ENCODE data around the gene MVB12B. TPM values are rescaled to one million over a fixed set of nuclear protein-coding genes. Genes with fewer than 3 reads are reported as not detected.

MVB12B gene
- total RNA-seq, 1 donor from 2014 or later = 18.4 TPM

GRCh38 chr9:126435105-126435504, 108.5 kb downstream of the MVB12B start:
- no peak for DNase-seq

GRCh38 chr9:126435626-126436025, 109.0 kb downstream of the MVB12B start:
- no peak for DNase-seq

- no peak for DNase-seq
Measured at GRCh38 chr9:126436545-126437267, 110.1 kb downstream of the MVB12B start.

- no peak for DNase-seq
Measured at GRCh38 chr9:126437268-126437666, 110.6 kb downstream of the MVB12B start.

GRCh38 chr9:126437701-126438100, 111.1 kb downstream of the MVB12B start:
- DNase-seq = no peak

- DNase-seq = no peak
Measured at GRCh38 chr9:126438741-126439401, 112.2 kb downstream of the MVB12B start.

- DNase-seq = no peak
Measured at GRCh38 chr9:126439402-126439765, 112.8 kb downstream of the MVB12B start.

- DNase-seq = no peak
Measured at GRCh38 chr9:126439883-126440653, 113.4 kb downstream of the MVB12B start.

GRCh38 chr9:126440940-126441339, 114.3 kb downstream of the MVB12B start:
- no peak for DNase-seq

- no peak for DNase-seq
Measured at GRCh38 chr9:126442636-126443035, 116.0 kb downstream of the MVB12B start.

- no peak for DNase-seq
Measured at GRCh38 chr9:126443144-126443543, 116.5 kb downstream of the MVB12B start.

GRCh38 chr9:126448136-126448535, 121.5 kb downstream of the MVB12B start:
- no peak for DNase-seq

GRCh38 chr9:126448865-126449577, 122.4 kb downstream of the MVB12B start:
- DNase-seq = no peak

GRCh38 chr9:126449725-126450667, 123.4 kb downstream of the MVB12B start:
- no peak for DNase-seq

GRCh38 chr9:126450668-126451205, 124.1 kb downstream of the MVB12B start:
- DNase-seq = no peak

GRCh38 chr9:126451316-126451885, 124.8 kb downstream of the MVB12B start:
- DNase-seq = no peak

- no peak for DNase-seq
Measured at GRCh38 chr9:126452106-126452505, 125.5 kb downstream of the MVB12B start.

GRCh38 chr9:126453156-126453963, 126.7 kb downstream of the MVB12B start:
- DNase-seq = no peak

GRCh38 chr9:126454215-126454614, 127.6 kb downstream of the MVB12B start:
- DNase-seq = no peak

- DNase-seq = no peak
Measured at GRCh38 chr9:126454795-126455194, 128.2 kb downstream of the MVB12B start.

Data from dermis blood vessel endothelial cell (primary cell).